Measurements from ENCODE around the gene PLCB1.

The PLCB1 gene

GRCh38 chr20:8267009-8267408 is 134.9 kb downstream of the PLCB1 start:
- no peak for TF ChIP-seq CTCF (IDR thresholded peaks at IDR 0.05; ENCODE audit: insufficient read depth, low read length, poor library complexity, severe bottlenecking)
- H3K27me3 ChIP-seq (replicated peaks; ENCODE audit: control insufficient read depth, insufficient read depth, low read length) = no peaks in the 10 kb centered on the region
- H3K36me3 ChIP-seq (ENCODE audit: control insufficient read depth, insufficient read depth, low read length) = no peaks in the 10 kb centered on the region
- no peak overlapping the region for H3K4me3 ChIP-seq (replicated peaks; ENCODE audit: low read depth, low read length)
- DNase-seq (ENCODE audit: extremely low read depth, insufficient read length) = no peak

GRCh38 chr20:8271727-8272126 is 139.7 kb downstream of the PLCB1 start:
- no peaks in the 10 kb centered on the region for H3K27me3 ChIP-seq (replicated peaks; ENCODE audit: control insufficient read depth, insufficient read depth, low read length)
- H3K36me3 ChIP-seq (ENCODE audit: control insufficient read depth, insufficient read depth, low read length) = no peaks in the 10 kb centered on the region
- TF ChIP-seq CTCF (IDR thresholded peaks at IDR 0.05; ENCODE audit: insufficient read depth, low read length, poor library complexity, severe bottlenecking) = no peak
- H3K4me3 ChIP-seq (replicated peaks; ENCODE audit: low read depth, low read length) = no peak overlapping the region
- no peak for DNase-seq (ENCODE audit: extremely low read depth, insufficient read length)

GRCh38 chr20:8272766-8273165 is 140.7 kb downstream of the PLCB1 start:
- TF ChIP-seq CTCF (IDR thresholded peaks at IDR 0.05; ENCODE audit: insufficient read depth, low read length, poor library complexity, severe bottlenecking) = no peak
- Histone ChIP-seq H3K36me3 (ENCODE audit: control insufficient read depth, insufficient read depth, low read length) (no peaks in the 10 kb centered on the region), H3K27me3 (replicated peaks; ENCODE audit: control insufficient read depth, insufficient read depth, low read length) (no peaks in the 10 kb centered on the region), H3K4me3 (replicated peaks; ENCODE audit: low read depth, low read length) (no peak overlapping the region)
- DNase-seq (ENCODE audit: extremely low read depth, insufficient read length) = no peak

GRCh38 chr20:8284902-8285301 is 152.8 kb downstream of the PLCB1 start:
- no peak overlapping the region for H3K4me3 ChIP-seq (replicated peaks; ENCODE audit: low read depth, low read length)
- no peak for TF ChIP-seq CTCF (IDR thresholded peaks at IDR 0.05; ENCODE audit: insufficient read depth, low read length, poor library complexity, severe bottlenecking)
- DNase-seq (ENCODE audit: extremely low read depth, insufficient read length) = no peak
- H3K36me3 ChIP-seq (ENCODE audit: control insufficient read depth, insufficient read depth, low read length) = no peaks in the 10 kb centered on the region
- no peaks in the 10 kb centered on the region for H3K27me3 ChIP-seq (replicated peaks; ENCODE audit: control insufficient read depth, insufficient read depth, low read length)

GRCh38 chr20:8287340-8287739 is 155.3 kb downstream of the PLCB1 start:
- no peaks in the 10 kb centered on the region for H3K36me3 ChIP-seq (ENCODE audit: control insufficient read depth, insufficient read depth, low read length)
- DNase-seq (ENCODE audit: extremely low read depth, insufficient read length) = no peak
- TF ChIP-seq CTCF (IDR thresholded peaks at IDR 0.05; ENCODE audit: insufficient read depth, low read length, poor library complexity, severe bottlenecking) = no peak
- no peak overlapping the region for H3K4me3 ChIP-seq (replicated peaks; ENCODE audit: low read depth, low read length)
- H3K27me3 ChIP-seq (replicated peaks; ENCODE audit: control insufficient read depth, insufficient read depth, low read length) = no peaks in the 10 kb centered on the region

GRCh38 chr20:8291200-8291599 is 159.1 kb downstream of the PLCB1 start:
- TF ChIP-seq CTCF (IDR thresholded peaks at IDR 0.05; ENCODE audit: insufficient read depth, low read length, poor library complexity, severe bottlenecking) = no peak
- no peaks in the 10 kb centered on the region for H3K27me3 ChIP-seq (replicated peaks; ENCODE audit: control insufficient read depth, insufficient read depth, low read length)
- no peak overlapping the region for H3K4me3 ChIP-seq (replicated peaks; ENCODE audit: low read depth, low read length)
- H3K36me3 ChIP-seq (ENCODE audit: control insufficient read depth, insufficient read depth, low read length) = no peaks in the 10 kb centered on the region
- no peak for DNase-seq (ENCODE audit: extremely low read depth, insufficient read length)

Data from GM06990 (cell line).